B cell (primary cell): Measurements from ENCODE around the gene SPECC1. TPM values are rescaled to one million over a fixed set of nuclear protein-coding genes. Genes with fewer than 3 reads are reported as not detected.

Source experiments
- ATAC-seq: fragments of 200-7000 bp; cut with Tn5 transposase; one replicate; pipeline ENCODE4 v1.10.0; 2021; ENCODE audit warnings: low read depth, mild to moderate bottlenecking, moderate number of reproducible peaks, moderate library complexity
- CTCF ChIA-PET: fragments of 350-600 bp; sonication (Branson Sonifier 250); formaldehyde crosslinking; loops from one replicate; lab custom pipeline; 2021; ENCODE audit warnings: antibody characterized with exemption, inconsistent platforms; lab: Charles Lee
- POLR2A ChIA-PET: fragments of 350-600 bp; sonication (Branson Sonifier 250); formaldehyde crosslinking; loops from one replicate; lab custom pipeline; 2021; ENCODE audit warnings: antibody characterized with exemption; lab: Charles Lee
- DNase-seq: peaks from one replicate; pipeline ENCODE4 v3.0.0; 2013
- H2AFZ ChIP-seq: 2 replicates; pipeline ENCODE4 v1.6.1; 2012; ENCODE audit warnings: mild to moderate bottlenecking, low read depth, low read length; ENCODE audit not compliant: insufficient read depth, poor library complexity, severe bottlenecking
- H3K27ac ChIP-seq, 2 donors: 1 replicate in 1 of 2; 2 replicates in 1 of 2; pipeline ENCODE4 v1.5.1; 2012 to 2013; ENCODE audit warnings: low read length in 2 of 2, mild to moderate bottlenecking in 2 of 2, moderate library complexity in 1 of 2
- H3K27me3 ChIP-seq, 4 experiments: fragments of 200-600 bp in 1 of 4; sonication (generic) in 1 of 4; replicated peaks in 1 of 4; 1 replicate in 2 of 4; 2 replicates in 2 of 4; pipeline versions ENCODE4 v1.6.1 to v1.7.0; 2013 to 2016; ENCODE audit warnings: low read length in 3 of 4, mild to moderate bottlenecking in 2 of 4, mixed read lengths in 1 of 4, moderate library complexity in 1 of 4; ENCODE audit not compliant: insufficient read depth in 4 of 4, control insufficient read depth in 3 of 4; ENCODE audit errors: control extremely low read depth in 1 of 4
- H3K36me3 ChIP-seq, 2 experiments: replicated peaks in 1 of 2; 1 replicate in 1 of 2; 2 replicates in 1 of 2; pipeline versions ENCODE4 v1.6.1 to v1.7.1; 2013; ENCODE audit warnings: low read length in 1 of 2; ENCODE audit not compliant: insufficient read depth in 2 of 2, control insufficient read depth in 1 of 2; ENCODE audit errors: control extremely low read depth in 1 of 2, extremely low read depth in 1 of 2
- H3K4me1 ChIP-seq, 2 donors: fragments of 200-600 bp in 1 of 2; sonication (generic) in 1 of 2; 1 replicate in 1 of 2; 2 replicates in 1 of 2; pipeline versions ENCODE4 v1.5.1 to v1.6.1; 2013 to 2017; ENCODE audit warnings: low read length in 2 of 2; ENCODE audit not compliant: control insufficient read depth in 2 of 2, insufficient read depth in 2 of 2
- H3K4me2 ChIP-seq: replicated peaks from 2 replicates; pipeline ENCODE3; 2012; ENCODE audit warnings: mild to moderate bottlenecking, low read depth, low read length; ENCODE audit not compliant: poor library complexity, severe bottlenecking
- H3K4me3 ChIP-seq, 5 experiments: fragments of 200-600 bp in 1 of 5; sonication (generic) in 1 of 5; 1 replicate in 3 of 5; 2 replicates in 2 of 5; pipeline versions ENCODE4 v1.5.1 to v1.7.0; 2011 to 2016; ENCODE audit warnings: low read length in 4 of 5, mild to moderate bottlenecking in 4 of 5, low read depth in 2 of 5, control low read depth in 1 of 5, moderate library complexity in 1 of 5; ENCODE audit not compliant: insufficient read depth in 1 of 5; ENCODE audit errors: control extremely low read depth in 1 of 5, extremely low read depth in 1 of 5
- H3K79me2 ChIP-seq: fragments of 200-600 bp; sonication (generic); one replicate; pipeline ENCODE4 v1.6.0; 2016; ENCODE audit warnings: low read length; ENCODE audit not compliant: control insufficient read depth, insufficient read depth
- H3K9ac ChIP-seq: fragments of 200-600 bp; sonication (generic); 2 replicates; pipeline ENCODE4 v1.6.1; 2017; ENCODE audit warnings: mild to moderate bottlenecking, low read length, moderate library complexity
- H3K9me3 ChIP-seq, 3 donors: one replicate each; pipeline versions ENCODE4 v1.6.1 to v1.7.1; 2013; ENCODE audit warnings: low read length in 2 of 3; ENCODE audit not compliant: control insufficient read depth in 2 of 3, insufficient read depth in 1 of 3; ENCODE audit errors: control extremely low read depth in 1 of 3
- H4K20me1 ChIP-seq: 2 replicates; pipeline ENCODE4 v1.6.0; 2012; ENCODE audit warnings: mild to moderate bottlenecking, low read length; ENCODE audit not compliant: insufficient read depth, control insufficient read depth, poor library complexity, severe bottlenecking
- H3K27ac Mint-ChIP-seq: one replicate; pipeline ENCODE4 v1.8.0; 2021; ENCODE audit warnings: mixed read lengths
- H3K27me3 Mint-ChIP-seq: one replicate; pipeline ENCODE4 v1.8.0; 2021; ENCODE audit warnings: mixed read lengths
- H3K4me1 Mint-ChIP-seq: one replicate; pipeline ENCODE4 v1.8.0; 2021; ENCODE audit warnings: mixed read lengths
- H3K4me3 Mint-ChIP-seq: one replicate; pipeline ENCODE4 v1.8.0; 2021; ENCODE audit warnings: mixed read lengths
- H3K9me3 Mint-ChIP-seq: one replicate; pipeline ENCODE4 v1.8.0; 2022; ENCODE audit warnings: mixed read lengths; ENCODE audit not compliant: insufficient read depth
- EZH2 ChIP-seq: IDR thresholded peaks from 2 replicates; pipeline ENCODE4 v1.6.1; 2012; ENCODE audit warnings: borderline replicate concordance, low read depth, mild to moderate bottlenecking, moderate library complexity, low read length; ENCODE audit not compliant: insufficient read depth, poor library complexity, severe bottlenecking
- WGBS: methylation state at CpG from one replicate; pipeline ENCODE4 v1.1.5; 2013; ENCODE audit warnings: missing lambda C conversion rate; ENCODE audit not compliant: insufficient coverage; 5-methylcytosine and 5-hydroxymethylcytosine counted together
- intact Hi-C: fragments of 100-400 bp; cut with micrococcal nuclease; formaldehyde crosslinking; loops from one replicate; pipeline ENCODE4 v1.10.0; 2022
- polyA plus RNA-seq: library from polyadenylated mRNA; depleted of rRNA; stranded (reverse); fragments of >200 nt; gene quantifications from 2 replicates; pipeline ENCODE4 v1.2.3, GENCODE V29; 2012
- total RNA-seq, 2 donors: library from RNA; stranded (reverse); fragments of 120-200 nt in 1 of 2; gene quantifications; 1 replicate in 1 of 2; 2 replicates in 1 of 2; pipeline versions ENCODE4 v1.2.3 to v1.2.4, GENCODE V29; 2013 to 2022
- TF ChIP-seq, protein P1 (sequence below): fragments of 200-600 bp; IDR thresholded peaks from one replicate; pipeline ENCODE4 v1.8.0; 2022; ENCODE audit warnings: antibody characterized with exemption, mild to moderate bottlenecking

The SPECC1 gene
- total and polyA plus RNA-seq, 2 donors (not counting 1 experiment from before 2014, with no cell fraction given), result 4.6 to 7.4 TPM

DNA sequence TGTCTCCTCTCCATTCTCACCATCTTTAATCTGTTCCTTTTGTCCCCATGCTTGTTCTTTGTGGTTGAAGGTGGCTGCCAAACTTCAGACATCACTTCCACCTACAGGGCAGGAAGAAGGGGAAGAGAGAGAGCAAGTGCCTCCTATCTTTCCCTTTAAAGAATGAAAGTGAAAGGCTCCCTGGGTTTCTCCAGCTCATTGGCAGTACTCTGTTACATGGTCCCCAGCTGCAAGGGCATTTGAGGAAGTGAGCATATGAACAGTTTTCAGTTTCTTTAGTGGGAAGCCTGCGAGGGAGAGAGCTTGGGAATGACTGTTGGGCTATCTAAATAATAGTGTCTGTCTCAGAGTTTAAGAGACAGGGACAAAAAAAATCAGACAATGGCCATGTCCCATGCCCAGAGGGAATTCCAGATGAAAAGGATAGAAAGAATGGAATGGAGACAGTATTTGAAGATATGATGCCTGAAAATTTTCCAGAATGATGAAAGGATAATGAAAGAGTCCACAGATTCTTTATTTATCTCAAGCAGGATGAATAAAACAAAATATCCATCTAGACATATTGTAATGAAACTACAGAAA lies 298.3 kb downstream of the SPECC1 start:
- H3K27ac ChIP-seq, result no peak overlapping the region
- Mint-ChIP-seq H3K27ac (no peak overlapping the region), H3K4me3 (no peak overlapping the region), H3K4me1 (no peaks in the 10 kb centered on the region), H3K9me3 (peaks cover 16% of the 10 kb centered on the region), H3K27me3 (no peaks in the 10 kb centered on the region)
- H3K4me1 ChIP-seq, result no peaks in the 10 kb centered on the region
- H3K4me3 ChIP-seq, result no peak overlapping the region
- no peaks in the 10 kb centered on the region for H4K20me1 ChIP-seq
- TF ChIP-seq, protein P1, sequence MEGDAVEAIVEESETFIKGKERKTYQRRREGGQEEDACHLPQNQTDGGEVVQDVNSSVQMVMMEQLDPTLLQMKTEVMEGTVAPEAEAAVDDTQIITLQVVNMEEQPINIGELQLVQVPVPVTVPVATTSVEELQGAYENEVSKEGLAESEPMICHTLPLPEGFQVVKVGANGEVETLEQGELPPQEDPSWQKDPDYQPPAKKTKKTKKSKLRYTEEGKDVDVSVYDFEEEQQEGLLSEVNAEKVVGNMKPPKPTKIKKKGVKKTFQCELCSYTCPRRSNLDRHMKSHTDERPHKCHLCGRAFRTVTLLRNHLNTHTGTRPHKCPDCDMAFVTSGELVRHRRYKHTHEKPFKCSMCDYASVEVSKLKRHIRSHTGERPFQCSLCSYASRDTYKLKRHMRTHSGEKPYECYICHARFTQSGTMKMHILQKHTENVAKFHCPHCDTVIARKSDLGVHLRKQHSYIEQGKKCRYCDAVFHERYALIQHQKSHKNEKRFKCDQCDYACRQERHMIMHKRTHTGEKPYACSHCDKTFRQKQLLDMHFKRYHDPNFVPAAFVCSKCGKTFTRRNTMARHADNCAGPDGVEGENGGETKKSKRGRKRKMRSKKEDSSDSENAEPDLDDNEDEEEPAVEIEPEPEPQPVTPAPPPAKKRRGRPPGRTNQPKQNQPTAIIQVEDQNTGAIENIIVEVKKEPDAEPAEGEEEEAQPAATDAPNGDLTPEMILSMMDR, result no peak
- no peak for TF ChIP-seq EZH2
- ChIA-PET POLR2A (no interaction called here), CTCF (no interaction called here)
- H2AFZ ChIP-seq, result no peak overlapping the region
- no peak overlapping the region for H3K4me2 ChIP-seq
- H3K79me2 ChIP-seq, result no peaks in the 10 kb centered on the region
- H3K9ac ChIP-seq, result no peak overlapping the region
- ATAC-seq (no peak), DNase-seq (no peak)
- no peaks in the 10 kb centered on the region for H3K27me3 ChIP-seq
- peaks cover 5 to 15% (median 11%) of the 10 kb centered on the region in 3 donors for H3K9me3 ChIP-seq
- intact Hi-C loops, result no loop called here
- H3K36me3 ChIP-seq, result no peaks in the 10 kb centered on the region
- WGBS, result 71% methylated on average over 1 of the region's 1 CpG

DNA sequence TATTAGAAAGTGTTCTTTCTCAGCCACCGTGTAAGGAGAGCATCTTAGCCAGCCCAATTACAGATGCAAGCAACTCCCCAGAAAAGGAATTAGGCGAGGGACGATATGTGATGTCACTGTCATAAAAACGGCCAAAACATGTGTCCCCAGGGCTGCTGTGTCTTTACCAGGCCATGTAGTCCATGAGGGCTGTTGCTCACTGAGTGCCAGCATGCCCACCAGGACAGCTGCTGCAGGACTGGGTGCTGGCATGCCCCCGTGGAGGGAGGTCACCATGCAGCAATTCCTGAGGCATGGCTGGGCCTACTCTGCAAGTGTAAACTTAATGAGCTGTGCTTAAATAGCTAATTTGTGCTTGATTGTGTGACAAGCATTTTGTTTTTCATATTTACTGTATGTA lies 301.3 kb downstream of the SPECC1 start:
- Histone ChIP-seq H3K9me3 (peaks cover 5 to 15% (median 11%) of the 10 kb centered on the region in 3 donors), H2AFZ (no peak overlapping the region), H3K4me2 (no peak overlapping the region), H3K36me3 (no peaks in the 10 kb centered on the region), H3K79me2 (no peaks in the 10 kb centered on the region), H3K4me1 (no peaks in the 10 kb centered on the region), H3K9ac (no peak overlapping the region), H3K4me3 (no peak overlapping the region), H3K27ac (no peak overlapping the region), H3K27me3 (no peaks in the 10 kb centered on the region), H4K20me1 (no peaks in the 10 kb centered on the region)
- ATAC-seq (no peak), DNase-seq (no peak)
- over 99% methylated on average over 5 of the region's 5 CpGs for WGBS
- TF ChIP-seq, protein P1, result no peak
- no peak for TF ChIP-seq EZH2
- intact Hi-C loops, result no loop called here
- Mint-ChIP-seq H3K9me3 (peaks cover 16% of the 10 kb centered on the region), H3K27me3 (no peaks in the 10 kb centered on the region), H3K4me3 (no peak overlapping the region), H3K27ac (no peak overlapping the region), H3K4me1 (no peaks in the 10 kb centered on the region)
- POLR2A ChIA-PET, result no interaction called here
- CTCF ChIA-PET, result no interaction called here
